ENCODE measurements around the gene TNXB. TPM values are rescaled to one million over a fixed set of nuclear protein-coding genes. Genes with fewer than 3 reads are reported as not detected.

TNXB gene
- polyA plus RNA-seq, 2 of the 4 experiments (the other 2 are of a cell fraction): 0.80 to 1.7 TPM

- ATAC-seq: no peak
- no peak overlapping the region for H3K4me3 ChIP-seq
- FAIRE-seq: no peak
- H3K4me1 ChIP-seq: peaks cover 14% of the 10 kb centered on the region; the same call in 2 of the 3 replicates
- no peak overlapping the region for H3K27ac ChIP-seq
- TF ChIP-seq ZC3H11A (IDR thresholded peaks at IDR 0.05): no peak
- peak; percentile 50 for TF ChIP-seq MAFK (IDR thresholded peaks at IDR 0.05; ENCODE audit: partially characterized antibody)
- H3K4me2 ChIP-seq: no peak overlapping the region
- DNase-seq (ENCODE audit: low read depth in 1 of 2, low spot score in 1 of 2): no peak
- ChIA-PET CTCF (interaction anchor here (2.3 kb wide), 1 partner anchor 39 kb away, joined by 16 read pairs; no protein-coding TSS in a partner anchor), POLR2A (no interaction called here)
- H3K9me3 ChIP-seq: no peaks in the 10 kb centered on the region
- WGBS (ENCODE audit: missing lambda C conversion rate): 91% methylated on average over 9 of the region's 9 CpGs
Measured at GRCh38 chr6:32156891-32157290, 47.8 kb upstream of the TNXB start.

- ChIA-PET POLR2A (interaction anchor here (1.0 to 1.2 kb wide), 2 partner anchors 24 to 36 kb away, joined by 3 read pairs; no protein-coding TSS in a partner anchor), CTCF (interaction anchor here (0.5 to 1.9 kb wide), 15 partner anchors 10 to 544 kb away, joined by 3 to 18 read pairs (median 4); partner anchors contain the start of genes AGPAT1, ATF6B, EGFL8 and FKBPL)
Measured at GRCh38 chr6:32154514-32155161, 45.5 kb upstream of the TNXB start.

More at GRCh38 chr6:32154514-32155161, 45.5 kb upstream of the TNXB start:
- FAIRE-seq: no peak
- peak; percentile 64 to 65 for TF ChIP-seq RAD21 (conservative IDR thresholded peaks at IDR 0.05 in 1 of 2, IDR thresholded peaks at IDR 0.05 in 1 of 2)
- no peak for TF ChIP-seq BHLHE40 (IDR thresholded peaks at IDR 0.05; ENCODE audit: low read depth, low read length)
- no peak for TF ChIP-seq CBX2 (IDR thresholded peaks at IDR 0.05; ENCODE audit: borderline replicate concordance, low read depth)
- TF ChIP-seq EHMT2 (IDR thresholded peaks at IDR 0.05; ENCODE audit: low read depth): no peak
- no peak for TF ChIP-seq MYC (IDR thresholded peaks at IDR 0.05; ENCODE audit: borderline replicate concordance, low read length)
- TF ChIP-seq TFCP2L1 (CRISPR knock-in tag; IDR thresholded peaks at IDR 0.05): no peak
- TF ChIP-seq CHD2 (IDR thresholded peaks at IDR 0.05; ENCODE audit: low read length, partially characterized antibody): no peak
- no peak for TF ChIP-seq BCL3 (IDR thresholded peaks at IDR 0.05)
- TF ChIP-seq POLR2A (IDR thresholded peaks at IDR 0.05; ENCODE audit: low read length): no peak
- TF ChIP-seq KDM5A (IDR thresholded peaks at IDR 0.05): peak; percentile 38; the same call in 1 of the 2 replicates
- TF ChIP-seq RFX5 (IDR thresholded peaks at IDR 0.05): no peak
- TF ChIP-seq SREBF2 (IDR thresholded peaks at IDR 0.05): no peak
- TF ChIP-seq GATA3 (IDR thresholded peaks at IDR 0.05; ENCODE audit: borderline replicate concordance): no peak
- peak; percentile 44 for TF ChIP-seq CTCF (IDR thresholded peaks at IDR 0.05)
- TF ChIP-seq SMC3 (IDR thresholded peaks at IDR 0.05): peak; percentile 57
- no peak for TF ChIP-seq ELK1 (IDR thresholded peaks at IDR 0.05; ENCODE audit: low read depth, low read length)
- peak; percentile 69 to 71 for DNase-seq (ENCODE audit: low read depth in 1 of 2, low spot score in 1 of 2)
- H3K4me3 ChIP-seq: peak overlapping the region; percentile 59
- ATAC-seq: peak; percentile 85 to 90
- peak overlapping the region; percentile 81 to 85 for H3K27ac ChIP-seq
- no peaks in the 10 kb centered on the region for H3K9me3 ChIP-seq
- H3K4me1 ChIP-seq: peaks cover 14% of the 10 kb centered on the region; the same call in 2 of the 3 replicates
- H3K4me2 ChIP-seq: peak overlapping the region; percentile 86
- WGBS (ENCODE audit: missing lambda C conversion rate): 25% methylated on average over 8 of the region's 34 CpGs
